ENCODE data around the gene TEX14.

DNA sequence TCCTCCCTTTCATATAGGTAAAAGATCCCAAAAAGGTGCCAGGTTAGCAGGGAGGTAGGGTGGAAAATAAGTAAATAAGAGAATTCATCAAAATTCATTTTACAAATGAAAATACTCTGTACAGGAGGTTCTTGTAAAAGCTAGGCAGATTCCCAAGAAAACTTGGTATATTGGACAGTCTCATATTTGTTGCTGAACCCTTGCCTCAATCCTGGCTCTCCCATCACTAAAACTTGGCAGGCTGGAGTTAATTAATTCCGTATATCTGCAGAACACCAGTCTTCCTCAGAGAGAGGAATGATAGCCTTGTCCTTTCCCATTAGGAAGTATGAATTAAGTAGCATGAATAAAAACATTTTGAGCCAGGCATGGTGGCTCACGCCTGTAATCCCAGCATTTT lies 111.2 kb downstream of the TEX14 start:
- TF ChIP-seq, protein P1, sequence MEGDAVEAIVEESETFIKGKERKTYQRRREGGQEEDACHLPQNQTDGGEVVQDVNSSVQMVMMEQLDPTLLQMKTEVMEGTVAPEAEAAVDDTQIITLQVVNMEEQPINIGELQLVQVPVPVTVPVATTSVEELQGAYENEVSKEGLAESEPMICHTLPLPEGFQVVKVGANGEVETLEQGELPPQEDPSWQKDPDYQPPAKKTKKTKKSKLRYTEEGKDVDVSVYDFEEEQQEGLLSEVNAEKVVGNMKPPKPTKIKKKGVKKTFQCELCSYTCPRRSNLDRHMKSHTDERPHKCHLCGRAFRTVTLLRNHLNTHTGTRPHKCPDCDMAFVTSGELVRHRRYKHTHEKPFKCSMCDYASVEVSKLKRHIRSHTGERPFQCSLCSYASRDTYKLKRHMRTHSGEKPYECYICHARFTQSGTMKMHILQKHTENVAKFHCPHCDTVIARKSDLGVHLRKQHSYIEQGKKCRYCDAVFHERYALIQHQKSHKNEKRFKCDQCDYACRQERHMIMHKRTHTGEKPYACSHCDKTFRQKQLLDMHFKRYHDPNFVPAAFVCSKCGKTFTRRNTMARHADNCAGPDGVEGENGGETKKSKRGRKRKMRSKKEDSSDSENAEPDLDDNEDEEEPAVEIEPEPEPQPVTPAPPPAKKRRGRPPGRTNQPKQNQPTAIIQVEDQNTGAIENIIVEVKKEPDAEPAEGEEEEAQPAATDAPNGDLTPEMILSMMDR (IDR thresholded peaks at IDR 0.05), result no peak
- TF ChIP-seq POLR2A (IDR thresholded peaks at IDR 0.05), result no peak
